ENCODE measurements around the gene CACNA1B. TPM values are rescaled to one million over a fixed set of nuclear protein-coding genes. Genes with fewer than 3 reads are reported as not detected.
"Not testable (repeated sequence)": the region's sequence is repeated elsewhere in the genome, so short reads cannot be mapped to it uniquely, and the experiment has no call there.

Gene CACNA1B
- total RNA-seq, 2 experiments from 2014 or later = not detected

- POLR2A ChIA-PET = no interaction called here
- no peak overlapping the region for H3K27ac Mint-ChIP-seq
- H3K36me3 Mint-ChIP-seq (ENCODE audit: low read depth) = no peaks in the 10 kb centered on the region
- no peaks in the 10 kb centered on the region for H3K9me3 Mint-ChIP-seq
- H3K4me1 Mint-ChIP-seq = no peaks in the 10 kb centered on the region
- CTCF ChIA-PET = no interaction called here
- no peak for DNase-seq
- no peak overlapping the region for H3K4me3 Mint-ChIP-seq
- H3K27me3 Mint-ChIP-seq = no peaks in the 10 kb centered on the region
Measured at GRCh38 chr9:138117101-138117750, 239.6 kb downstream of the CACNA1B start.

GRCh38 chr9:138117836-138118235 lies 240.3 kb downstream of the CACNA1B start:
- no peaks in the 10 kb centered on the region for H3K4me1 Mint-ChIP-seq
- no peak for DNase-seq
- peaks cover under 1% of the 10 kb centered on the region for H3K27me3 Mint-ChIP-seq
- H3K27ac Mint-ChIP-seq = no peak overlapping the region
- H3K9me3 Mint-ChIP-seq = no peaks in the 10 kb centered on the region
- no peak overlapping the region for H3K4me3 Mint-ChIP-seq
- no peaks in the 10 kb centered on the region for H3K36me3 Mint-ChIP-seq (ENCODE audit: low read depth)
- ChIA-PET POLR2A (no interaction called here), CTCF (no interaction called here)

GRCh38 chr9:138118601-138119071 lies 241.1 kb downstream of the CACNA1B start:
- POLR2A ChIA-PET = no interaction called here
- peaks cover 2% of the 10 kb centered on the region for H3K27me3 Mint-ChIP-seq
- H3K27ac Mint-ChIP-seq = no peak overlapping the region

GRCh38 chr9:138119202-138120027 lies 241.8 kb downstream of the CACNA1B start:
- Mint-ChIP-seq H3K4me1 (no peaks in the 10 kb centered on the region), H3K36me3 (ENCODE audit: low read depth) (no peaks in the 10 kb centered on the region), H3K9me3 (no peaks in the 10 kb centered on the region), H3K27me3 (peaks cover 2% of the 10 kb centered on the region), H3K4me3 (no peak overlapping the region), H3K27ac (no peak overlapping the region)
- ChIA-PET POLR2A (no interaction called here), CTCF (no interaction called here)
- no peak for DNase-seq

More at GRCh38 chr9:138118601-138119071, 241.1 kb downstream of the CACNA1B start:
- CTCF ChIA-PET = no interaction called here
- Mint-ChIP-seq H3K36me3 (ENCODE audit: low read depth) (no peaks in the 10 kb centered on the region), H3K4me3 (no peak overlapping the region), H3K4me1 (no peaks in the 10 kb centered on the region), H3K9me3 (no peaks in the 10 kb centered on the region)
- no peak for DNase-seq

- Mint-ChIP-seq H3K4me3 (no peak overlapping the region), H3K36me3 (ENCODE audit: low read depth) (no peaks in the 10 kb centered on the region), H3K27me3 (peaks cover 2% of the 10 kb centered on the region), H3K9me3 (no peaks in the 10 kb centered on the region), H3K4me1 (no peaks in the 10 kb centered on the region), H3K27ac (no peak overlapping the region)
- CTCF ChIA-PET = no interaction called here
- no peak for DNase-seq
- POLR2A ChIA-PET = no interaction called here
Measured at GRCh38 chr9:138120072-138120471, 242.5 kb downstream of the CACNA1B start.

DNA sequence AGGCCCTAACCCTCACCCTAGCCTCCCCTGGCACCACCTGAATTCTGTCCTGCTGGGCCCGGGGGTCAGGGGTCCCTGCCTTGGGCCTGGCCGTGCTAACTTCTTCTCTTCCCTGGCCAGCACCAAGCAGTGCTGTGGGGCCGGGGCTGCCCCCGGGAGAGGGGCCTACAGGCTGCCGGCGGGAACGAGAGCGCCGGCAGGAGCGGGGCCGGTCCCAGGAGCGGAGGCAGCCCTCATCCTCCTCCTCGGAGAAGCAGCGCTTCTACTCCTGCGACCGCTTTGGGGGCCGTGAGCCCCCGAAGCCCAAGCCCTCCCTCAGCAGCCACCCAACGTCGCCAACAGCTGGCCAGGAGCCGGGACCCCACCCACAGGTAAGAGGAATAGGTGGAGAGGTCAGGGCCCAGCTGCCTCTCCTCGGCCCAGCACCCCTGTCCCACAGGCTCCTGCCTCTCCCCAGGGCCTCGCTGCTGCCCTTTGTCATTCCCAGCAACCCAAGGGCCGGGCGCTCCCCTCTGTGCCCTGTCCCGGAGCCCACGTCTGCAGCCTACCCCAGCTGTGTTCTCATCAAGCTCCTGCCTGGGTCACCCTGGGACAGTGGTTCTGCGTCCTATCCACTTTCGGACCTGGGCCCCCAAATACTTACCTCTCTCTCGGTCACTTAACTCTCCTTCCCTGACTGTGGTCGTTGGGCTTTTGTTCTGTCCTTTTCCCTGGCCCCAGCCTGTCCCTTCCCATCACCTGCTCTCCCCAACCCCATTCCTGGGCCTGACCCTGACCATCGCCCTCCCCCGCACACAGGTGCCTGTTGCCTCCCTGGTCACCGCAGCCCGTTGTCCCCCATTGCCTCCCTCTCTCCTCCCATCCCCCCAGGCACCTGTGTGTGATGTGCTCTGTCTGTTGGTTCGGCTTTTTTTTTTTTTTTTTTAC lies 243.2 kb downstream of the CACNA1B start:
- Mint-ChIP-seq H3K36me3 (ENCODE audit: low read depth) (no peaks in the 10 kb centered on the region), H3K27ac (no peak overlapping the region), H3K9me3 (no peaks in the 10 kb centered on the region), H3K27me3 (peaks cover 2% of the 10 kb centered on the region), H3K4me1 (no peaks in the 10 kb centered on the region), H3K4me3 (no peak overlapping the region)
- DNase-seq = no peak
- ChIA-PET CTCF (no interaction called here), POLR2A (no interaction called here)

GRCh38 chr9:138121438-138122050 lies 244.0 kb downstream of the CACNA1B start:
- no peak overlapping the region for H3K4me3 Mint-ChIP-seq
- no peak for DNase-seq
- no peaks in the 10 kb centered on the region for H3K36me3 Mint-ChIP-seq (ENCODE audit: low read depth)
- H3K27ac Mint-ChIP-seq = no peak overlapping the region
- ChIA-PET CTCF (no interaction called here), POLR2A (no interaction called here)
- H3K9me3 Mint-ChIP-seq = no peaks in the 10 kb centered on the region
- H3K4me1 Mint-ChIP-seq = no peaks in the 10 kb centered on the region
- H3K27me3 Mint-ChIP-seq = peaks cover 2% of the 10 kb centered on the region

DNA sequence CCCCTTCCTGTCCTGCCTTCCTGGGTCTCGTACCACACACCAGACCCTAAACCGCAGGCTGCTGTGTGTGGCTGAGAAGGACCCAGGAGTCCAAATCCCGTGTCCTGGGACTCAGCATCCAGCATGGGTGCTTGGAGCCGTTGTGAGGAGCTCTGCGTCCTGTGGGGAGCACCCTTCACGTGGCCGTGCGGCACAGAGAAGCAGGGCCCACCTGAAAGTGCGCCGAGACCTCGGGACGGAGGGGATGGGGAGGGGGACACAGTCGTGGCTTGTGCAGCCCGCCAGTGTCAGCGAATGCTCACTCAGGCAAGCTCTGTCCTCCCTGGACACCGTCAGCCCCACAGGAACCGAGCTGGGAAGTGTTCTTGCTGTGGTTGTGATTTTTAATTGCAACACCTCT lies 244.6 kb downstream of the CACNA1B start:
- no peak for DNase-seq
- H3K9me3 Mint-ChIP-seq = no peaks in the 10 kb centered on the region
- ChIA-PET POLR2A (no interaction called here), CTCF (no interaction called here)
- no peaks in the 10 kb centered on the region for H3K4me1 Mint-ChIP-seq
- H3K27me3 Mint-ChIP-seq = peaks cover 2% of the 10 kb centered on the region
- H3K4me3 Mint-ChIP-seq = no peak overlapping the region
- H3K27ac Mint-ChIP-seq = no peak overlapping the region
- no peaks in the 10 kb centered on the region for H3K36me3 Mint-ChIP-seq (ENCODE audit: low read depth)

DNA sequence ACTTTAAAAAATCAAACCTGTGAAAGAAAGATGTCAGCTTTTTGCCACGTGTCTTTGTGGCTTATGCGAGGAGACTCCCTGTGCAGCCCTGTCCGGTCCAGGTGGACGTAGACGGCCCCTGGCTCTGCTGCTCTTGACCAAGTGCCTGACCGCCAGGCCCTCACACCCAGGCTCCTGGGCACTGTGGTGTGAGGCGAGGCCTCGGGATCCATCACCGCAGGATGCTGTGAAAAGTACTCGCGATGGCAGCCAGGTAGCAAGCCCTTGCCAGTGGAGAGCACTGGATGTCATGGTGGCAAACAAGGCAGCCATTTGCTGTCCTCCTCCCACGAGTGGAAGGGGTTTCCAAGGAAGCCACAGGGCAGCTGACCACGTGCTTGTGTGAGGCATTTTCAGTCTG lies 245.1 kb downstream of the CACNA1B start:
- Mint-ChIP-seq H3K9me3 (no peaks in the 10 kb centered on the region), H3K36me3 (ENCODE audit: low read depth) (no peaks in the 10 kb centered on the region), H3K4me1 (no peaks in the 10 kb centered on the region), H3K27ac (no peak overlapping the region), H3K27me3 (peaks cover 2% of the 10 kb centered on the region), H3K4me3 (no peak overlapping the region)
- ChIA-PET POLR2A (no interaction called here), CTCF (no interaction called here)
- no peak for DNase-seq

DNA sequence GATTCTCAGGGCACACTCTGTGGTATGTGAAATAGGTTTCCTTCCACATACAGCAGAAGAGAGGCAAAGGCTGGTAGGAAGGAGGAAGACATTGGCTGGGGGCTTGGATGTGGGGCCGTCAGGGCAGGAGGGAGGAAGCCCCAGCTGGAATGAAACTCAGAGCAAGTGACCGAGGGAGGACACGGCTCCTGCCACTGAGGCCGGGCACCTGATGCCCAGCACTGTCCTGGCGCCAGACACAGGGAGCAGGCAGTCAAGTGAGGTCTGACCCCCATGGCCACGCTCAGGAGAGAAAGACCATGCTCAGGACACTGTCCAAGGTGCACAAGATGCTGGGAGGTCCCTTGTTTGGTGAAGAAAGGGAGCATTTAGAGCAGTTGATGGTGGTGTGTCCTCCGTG lies 245.5 kb downstream of the CACNA1B start:
- Mint-ChIP-seq H3K4me1 (no peaks in the 10 kb centered on the region), H3K27ac (no peak overlapping the region), H3K4me3 (no peak overlapping the region), H3K27me3 (peaks cover 2% of the 10 kb centered on the region), H3K9me3 (no peaks in the 10 kb centered on the region), H3K36me3 (ENCODE audit: low read depth) (no peaks in the 10 kb centered on the region)
- CTCF ChIA-PET = no interaction called here
- POLR2A ChIA-PET = no interaction called here
- no peak for DNase-seq

- H3K27ac Mint-ChIP-seq; H3K9me3 Mint-ChIP-seq; H3K4me1 Mint-ChIP-seq; DNase-seq; H3K27me3 Mint-ChIP-seq; CTCF ChIA-PET; H3K4me3 Mint-ChIP-seq; H3K36me3 Mint-ChIP-seq (ENCODE audit: low read depth); POLR2A ChIA-PET: not testable (repeated sequence)
Measured at GRCh38 chr9:138126090-138126857, 248.7 kb downstream of the CACNA1B start.

GRCh38 chr9:138126858-138127584 lies 249.4 kb downstream of the CACNA1B start:
- CTCF ChIA-PET, POLR2A ChIA-PET, H3K9me3 Mint-ChIP-seq: not testable (repeated sequence)

More at GRCh38 chr9:138126858-138127584, 249.4 kb downstream of the CACNA1B start:
- H3K4me3 Mint-ChIP-seq; H3K27ac Mint-ChIP-seq; H3K36me3 Mint-ChIP-seq (ENCODE audit: low read depth); H3K27me3 Mint-ChIP-seq; H3K4me1 Mint-ChIP-seq; DNase-seq: not testable (repeated sequence)
